HG02798 (cell line): ENCODE results near the gene CELF5.

Source experiments
- ATAC-seq: cut with Tn5 transposase; IDR thresholded peaks from one replicate; pipeline ENCODE4 v1.9.1; 2021; ENCODE audit warnings: mild to moderate bottlenecking; ENCODE audit not compliant: unreplicated experiment, poor library complexity

The CELF5 gene

GRCh38 chr19:3236272-3236671 is 11.8 kb downstream of the CELF5 start:
- no peak for ATAC-seq

GRCh38 chr19:3238066-3238561 is 13.7 kb downstream of the CELF5 start:
- ATAC-seq: no peak

DNA sequence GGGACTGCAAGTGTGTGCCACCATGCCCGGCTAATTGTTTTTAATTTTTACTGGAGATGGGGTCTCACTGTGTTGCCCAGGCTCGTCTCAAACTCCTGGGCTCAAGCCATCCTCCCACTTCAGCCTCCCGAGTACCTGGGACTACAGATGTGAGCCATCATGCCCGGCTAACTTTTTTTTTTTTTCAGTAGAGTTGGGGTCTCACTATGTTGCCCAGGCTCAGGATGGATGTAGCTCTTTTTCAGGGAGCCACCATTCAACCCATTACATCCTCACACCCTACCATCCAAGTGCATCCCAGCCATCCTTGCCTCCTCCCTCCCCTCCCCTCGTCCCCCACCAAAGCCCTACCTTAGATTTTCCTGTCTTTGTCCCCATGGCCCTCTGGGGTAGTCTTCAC is 14.9 kb downstream of the CELF5 start:
- no peak for ATAC-seq

- ATAC-seq: no peak
These were observed 19.6 kb downstream of the CELF5 start for GRCh38 chr19:3243819-3244700.

GRCh38 chr19:3245050-3245449 is 20.6 kb downstream of the CELF5 start:
- no peak for ATAC-seq

DNA sequence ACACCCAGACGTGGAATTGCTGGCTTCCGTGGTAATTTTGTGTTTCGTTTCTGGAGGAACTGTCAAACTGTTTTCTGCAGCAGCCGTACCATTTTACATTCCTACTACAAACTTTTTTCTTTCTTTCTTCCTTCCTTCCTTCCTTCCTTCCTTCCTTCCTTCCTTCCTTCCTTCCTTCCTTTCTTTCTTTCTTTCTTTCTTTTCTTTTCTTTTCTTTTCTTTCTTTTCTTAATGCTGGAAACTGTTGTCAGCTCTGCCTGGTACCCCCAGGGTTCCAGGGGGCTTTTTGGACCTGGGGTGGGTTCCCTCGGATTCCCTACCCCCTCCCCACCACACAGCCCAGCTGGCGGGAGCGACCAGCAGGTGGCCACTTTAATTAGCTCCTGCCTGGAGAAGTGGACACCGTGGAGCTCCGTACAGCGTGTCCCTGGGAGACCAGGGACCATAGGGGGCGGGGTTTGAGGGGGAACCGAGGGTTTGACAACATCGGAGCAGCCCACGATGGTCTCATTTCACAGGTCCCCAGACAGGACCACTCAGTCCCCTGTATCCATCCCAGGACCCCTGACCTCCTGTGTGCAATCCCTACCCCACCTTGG is 24.4 kb downstream of the CELF5 start:
- ATAC-seq: no peak

- ATAC-seq: no peak
These were observed 24.9 kb downstream of the CELF5 start for GRCh38 chr19:3249408-3249807.

GRCh38 chr19:3250675-3251074 is 26.2 kb downstream of the CELF5 start:
- ATAC-seq: no peak

- no peak for ATAC-seq
These were observed 26.8 kb downstream of the CELF5 start for GRCh38 chr19:3251229-3251628.

DNA sequence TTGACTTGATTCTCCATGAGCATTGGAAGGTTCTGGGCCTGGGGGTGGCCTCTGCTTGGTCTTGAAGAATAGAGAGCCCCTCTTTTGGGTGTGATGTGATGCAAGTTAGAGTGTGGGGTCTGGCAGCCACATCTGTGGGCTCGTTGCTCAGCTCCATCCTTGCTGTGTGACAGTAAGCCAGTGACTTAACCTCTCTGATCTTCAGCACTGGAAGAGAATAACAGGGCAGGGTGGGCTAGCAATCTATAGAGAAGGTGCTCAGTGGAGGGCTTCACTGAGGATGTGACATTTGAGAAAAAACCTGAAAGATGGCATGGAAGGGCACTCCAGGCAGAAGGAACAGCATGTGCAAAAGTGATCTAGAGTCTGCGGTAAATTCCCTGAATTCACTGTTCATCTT is 28.2 kb downstream of the CELF5 start:
- ATAC-seq: no peak

GRCh38 chr19:3253270-3253669 is 28.8 kb downstream of the CELF5 start:
- no peak for ATAC-seq

DNA sequence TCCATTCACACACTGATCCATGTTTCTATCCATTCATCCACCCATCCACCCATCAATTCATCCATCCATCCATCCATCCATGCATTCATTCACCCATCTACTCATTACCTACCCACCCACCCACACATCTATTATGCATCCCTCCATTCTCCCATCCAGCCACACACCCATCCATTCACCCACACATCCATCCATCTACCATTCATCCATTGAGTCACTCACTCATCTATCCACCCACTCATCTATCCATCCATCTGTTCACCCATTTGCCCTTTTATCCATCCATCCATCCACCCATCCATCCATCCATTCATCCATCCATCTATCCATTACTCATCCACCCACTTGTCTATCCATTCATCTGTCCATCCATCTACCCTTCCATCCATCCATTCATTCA is 30.1 kb downstream of the CELF5 start:
- no peak for ATAC-seq

GRCh38 chr19:3257071-3257470 is 32.6 kb downstream of the CELF5 start:
- no peak for ATAC-seq

DNA sequence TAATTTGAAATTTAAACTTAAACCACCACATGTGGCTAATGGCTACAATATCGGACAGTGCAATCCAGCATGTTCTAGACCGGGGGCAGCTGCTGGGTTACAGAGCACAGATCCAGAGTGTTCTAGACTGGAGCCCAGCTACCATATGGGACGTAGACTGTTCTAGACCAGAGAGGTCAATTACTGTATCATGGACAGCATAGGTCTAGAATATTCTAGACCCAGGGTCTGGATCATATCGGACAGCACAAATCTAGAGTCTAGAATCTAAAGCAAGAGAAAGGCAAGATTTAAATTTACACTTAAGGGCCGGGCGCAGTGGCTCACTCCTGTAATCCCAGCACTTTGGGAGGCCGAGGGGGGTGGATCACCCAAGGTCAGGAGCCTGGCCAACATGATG is 37.9 kb downstream of the CELF5 start:
- ATAC-seq: no peak

DNA sequence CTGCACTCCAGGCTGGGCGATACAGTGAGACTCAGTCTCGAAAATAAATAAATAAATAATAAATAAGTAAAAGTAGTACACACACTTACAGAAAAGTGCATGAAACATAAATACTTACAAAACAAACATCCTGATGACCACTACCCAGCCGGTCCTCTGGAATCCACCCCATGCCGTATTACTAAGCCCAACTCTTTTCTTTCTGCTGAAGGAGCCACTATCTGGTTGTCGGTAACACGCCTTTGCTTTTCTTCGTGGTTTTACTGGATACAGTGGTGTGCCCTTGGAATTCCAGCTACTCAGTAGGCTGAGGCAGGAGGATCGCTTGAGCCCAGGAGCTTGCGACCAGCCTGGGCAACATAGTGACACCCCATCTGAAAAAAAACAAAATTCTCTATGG is 39.4 kb downstream of the CELF5 start:
- no peak for ATAC-seq

GRCh38 chr19:3265432-3265831 is 41.0 kb downstream of the CELF5 start:
- no peak for ATAC-seq

GRCh38 chr19:3266092-3266693 is 41.7 kb downstream of the CELF5 start:
- ATAC-seq: no peak

GRCh38 chr19:3266792-3267514 is 42.5 kb downstream of the CELF5 start:
- ATAC-seq: no peak

- ATAC-seq: no peak
These were observed 43.9 kb downstream of the CELF5 start for GRCh38 chr19:3268326-3268725.

- no peak for ATAC-seq
These were observed 44.3 kb downstream of the CELF5 start for GRCh38 chr19:3268763-3269162.
